ENCODE data around the gene SOX5. TPM values are rescaled to one million over a fixed set of nuclear protein-coding genes. Genes with fewer than 3 reads are reported as not detected.

The SOX5 gene
- total RNA-seq, 3 donors from 2014 or later, result 10.5 to 42.1 (median 11.7) TPM

DNA sequence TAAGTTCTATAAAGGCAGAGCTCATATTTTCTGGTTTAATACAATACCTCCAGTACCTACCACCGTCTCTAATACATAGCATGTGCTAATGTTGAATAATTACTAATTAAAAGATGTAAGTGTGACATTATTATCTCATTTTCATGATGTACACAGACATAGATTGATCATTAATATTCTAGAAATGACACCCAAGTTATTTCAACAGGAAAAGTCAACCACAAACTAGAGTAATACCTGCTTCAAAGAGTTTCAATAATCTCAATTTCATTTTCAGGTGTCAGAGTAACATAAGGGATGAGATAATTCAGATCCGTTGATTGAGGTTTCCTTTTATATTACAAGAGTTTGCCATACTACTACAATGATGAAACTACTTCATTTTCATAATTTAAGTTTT lies 388.9 kb downstream of the SOX5 start:
- intact Hi-C loops (cut with DNase I; ENCODE audit: low total_unique reads), result no loop called here
- TF ChIP-seq POLR2AphosphoS5 (IDR thresholded peaks at IDR 0.05) (no peak), POLR2A (IDR thresholded peaks at IDR 0.05) (no peak)
- TF ChIP-seq, protein P1, sequence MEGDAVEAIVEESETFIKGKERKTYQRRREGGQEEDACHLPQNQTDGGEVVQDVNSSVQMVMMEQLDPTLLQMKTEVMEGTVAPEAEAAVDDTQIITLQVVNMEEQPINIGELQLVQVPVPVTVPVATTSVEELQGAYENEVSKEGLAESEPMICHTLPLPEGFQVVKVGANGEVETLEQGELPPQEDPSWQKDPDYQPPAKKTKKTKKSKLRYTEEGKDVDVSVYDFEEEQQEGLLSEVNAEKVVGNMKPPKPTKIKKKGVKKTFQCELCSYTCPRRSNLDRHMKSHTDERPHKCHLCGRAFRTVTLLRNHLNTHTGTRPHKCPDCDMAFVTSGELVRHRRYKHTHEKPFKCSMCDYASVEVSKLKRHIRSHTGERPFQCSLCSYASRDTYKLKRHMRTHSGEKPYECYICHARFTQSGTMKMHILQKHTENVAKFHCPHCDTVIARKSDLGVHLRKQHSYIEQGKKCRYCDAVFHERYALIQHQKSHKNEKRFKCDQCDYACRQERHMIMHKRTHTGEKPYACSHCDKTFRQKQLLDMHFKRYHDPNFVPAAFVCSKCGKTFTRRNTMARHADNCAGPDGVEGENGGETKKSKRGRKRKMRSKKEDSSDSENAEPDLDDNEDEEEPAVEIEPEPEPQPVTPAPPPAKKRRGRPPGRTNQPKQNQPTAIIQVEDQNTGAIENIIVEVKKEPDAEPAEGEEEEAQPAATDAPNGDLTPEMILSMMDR (IDR thresholded peaks at IDR 0.05), result no peak
- Histone ChIP-seq H3K4me1 (no peaks in the 10 kb centered on the region), H3K27me3 (no peaks in the 10 kb centered on the region), H3K4me3 (no peak overlapping the region), H3K36me3 (no peaks in the 10 kb centered on the region), H3K27ac (no peak overlapping the region), H3K9me3 (no peaks in the 10 kb centered on the region)
- no peak for DNase-seq (ENCODE audit: low spot score in 2 of 2)

DNA sequence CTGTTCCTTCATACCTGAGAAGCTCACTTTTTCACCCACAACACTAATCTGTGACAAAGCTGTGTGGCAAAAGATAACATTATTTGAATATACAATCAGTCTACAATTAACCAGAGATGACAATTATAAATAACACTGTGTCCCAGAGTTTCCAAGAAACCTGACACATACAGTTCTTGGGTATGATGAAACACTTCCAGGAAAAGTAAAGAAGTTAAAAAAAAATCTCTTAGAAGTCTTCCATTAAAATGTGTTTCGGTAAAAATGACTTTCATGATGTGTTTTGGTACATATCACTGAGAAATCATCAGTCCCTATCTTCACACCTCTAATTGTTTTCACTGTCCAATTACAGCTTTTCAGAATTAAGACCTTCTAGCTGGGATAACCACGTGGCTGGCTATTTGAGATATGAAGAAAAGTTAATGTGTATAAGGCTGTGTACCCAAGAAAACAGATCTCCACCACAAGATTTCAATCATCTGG lies 390.2 kb downstream of the SOX5 start:
- DNase-seq (ENCODE audit: low spot score in 2 of 2), result no peak
- Histone ChIP-seq H3K9me3 (no peaks in the 10 kb centered on the region), H3K36me3 (no peaks in the 10 kb centered on the region), H3K27ac (no peak overlapping the region), H3K4me1 (no peaks in the 10 kb centered on the region), H3K4me3 (no peak overlapping the region), H3K27me3 (no peaks in the 10 kb centered on the region)
- no peak for TF ChIP-seq POLR2A (IDR thresholded peaks at IDR 0.05)
- TF ChIP-seq, protein P1 (IDR thresholded peaks at IDR 0.05), result no peak
- no peak for TF ChIP-seq POLR2AphosphoS5 (IDR thresholded peaks at IDR 0.05)
- intact Hi-C loops (cut with DNase I; ENCODE audit: low total_unique reads), result no loop called here

DNA sequence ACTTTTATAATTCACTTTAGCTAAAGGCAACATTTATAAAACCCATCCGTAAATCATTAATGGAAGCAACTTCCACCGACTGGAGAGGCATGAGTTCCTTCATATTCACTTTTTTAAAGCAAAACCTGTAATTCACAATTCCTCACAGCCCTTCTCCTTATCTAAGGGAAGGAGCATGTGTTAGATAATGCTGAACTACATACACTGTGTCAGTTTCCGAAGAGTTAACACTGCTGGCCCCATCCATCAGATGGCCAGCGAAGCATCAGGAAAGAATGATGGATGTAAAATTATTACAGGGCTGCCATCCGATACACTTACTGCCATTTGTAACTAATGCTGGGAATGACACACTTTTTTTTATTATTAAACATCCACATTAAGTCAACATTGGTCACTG lies 392.8 kb downstream of the SOX5 start:
- intact Hi-C loops (cut with DNase I; ENCODE audit: low total_unique reads), result no loop called here
- H3K27ac ChIP-seq, result no peak overlapping the region
- H3K36me3 ChIP-seq, result no peaks in the 10 kb centered on the region
- DNase-seq (ENCODE audit: low spot score in 2 of 2), result no peak
- TF ChIP-seq POLR2AphosphoS5 (IDR thresholded peaks at IDR 0.05) (no peak), POLR2A (IDR thresholded peaks at IDR 0.05) (no peak)
- TF ChIP-seq, protein P1 (IDR thresholded peaks at IDR 0.05), result no peak
- no peak overlapping the region for H3K4me3 ChIP-seq
- no peaks in the 10 kb centered on the region for H3K9me3 ChIP-seq
- H3K27me3 ChIP-seq, result no peaks in the 10 kb centered on the region
- no peaks in the 10 kb centered on the region for H3K4me1 ChIP-seq

DNA sequence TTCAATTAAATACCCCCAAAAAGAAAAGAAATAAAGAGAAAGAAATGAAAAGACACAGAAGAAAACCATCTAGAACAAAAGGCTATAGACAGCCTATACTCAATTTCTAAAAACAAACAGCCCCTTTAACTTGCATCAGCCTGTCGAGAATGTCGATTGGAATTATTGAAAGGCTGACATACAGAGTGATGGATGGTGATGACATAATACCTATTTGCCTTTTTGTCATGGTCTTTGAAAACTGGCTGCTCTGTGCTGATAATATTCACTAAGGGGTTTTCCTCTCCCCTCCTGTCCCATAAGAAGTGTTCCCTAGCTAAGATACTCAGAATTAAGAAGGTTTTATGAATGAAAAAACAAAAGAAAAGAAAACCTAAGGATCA lies 393.7 kb downstream of the SOX5 start:
- H3K27me3 ChIP-seq, result no peaks in the 10 kb centered on the region

DNA sequence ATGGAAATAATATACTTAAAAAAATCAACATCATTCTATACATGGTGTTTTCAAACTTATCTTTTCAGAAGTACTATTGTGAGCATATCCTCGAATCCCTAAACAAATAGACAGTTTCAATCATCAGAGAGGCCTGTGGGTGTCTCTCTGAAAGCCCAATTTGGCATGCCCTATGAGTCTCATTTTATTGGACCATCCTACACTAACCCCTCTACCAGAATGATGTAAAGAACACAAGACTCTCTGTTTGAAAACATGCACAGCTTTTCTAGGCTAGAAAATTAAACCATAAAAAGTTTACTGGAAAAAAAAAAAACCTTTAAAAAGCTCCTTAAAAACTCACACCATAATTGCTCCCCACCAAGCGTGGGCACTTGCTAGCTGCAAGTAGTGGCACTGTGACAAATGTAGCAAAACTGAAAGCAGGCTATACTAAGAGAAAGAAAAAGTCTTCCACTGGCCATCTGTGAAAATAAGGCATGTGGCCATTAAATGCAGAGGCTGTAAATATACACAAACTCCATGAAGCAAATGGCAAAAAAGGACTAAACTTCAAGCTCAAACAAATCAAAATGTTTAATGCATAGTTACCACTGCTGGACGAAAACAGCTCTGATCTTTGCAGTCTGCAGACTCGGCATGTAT lies 394.2 kb downstream of the SOX5 start:
- no peaks in the 10 kb centered on the region for H3K4me1 ChIP-seq
- no peak overlapping the region for H3K27ac ChIP-seq
- H3K27me3 ChIP-seq, result no peaks in the 10 kb centered on the region
- no peaks in the 10 kb centered on the region for H3K9me3 ChIP-seq
- H3K36me3 ChIP-seq, result no peaks in the 10 kb centered on the region
- intact Hi-C loops (cut with DNase I; ENCODE audit: low total_unique reads), result no loop called here
- TF ChIP-seq POLR2A (IDR thresholded peaks at IDR 0.05), result no peak
- TF ChIP-seq POLR2AphosphoS5 (IDR thresholded peaks at IDR 0.05), result no peak
- TF ChIP-seq, protein P1 (IDR thresholded peaks at IDR 0.05), result no peak
- DNase-seq (ENCODE audit: low spot score in 2 of 2), result no peak
- H3K4me3 ChIP-seq, result no peak overlapping the region

More for the DNA sequence above, 393.7 kb downstream of the SOX5 start:
- H3K27ac ChIP-seq, result no peak overlapping the region
- no peak overlapping the region for H3K4me3 ChIP-seq
- DNase-seq (ENCODE audit: low spot score in 2 of 2), result no peak
- TF ChIP-seq POLR2A (IDR thresholded peaks at IDR 0.05) (no peak), POLR2AphosphoS5 (IDR thresholded peaks at IDR 0.05) (no peak)
- TF ChIP-seq, protein P1 (IDR thresholded peaks at IDR 0.05), result no peak
- intact Hi-C loops (cut with DNase I; ENCODE audit: low total_unique reads), result no loop called here
- no peaks in the 10 kb centered on the region for H3K4me1 ChIP-seq
- H3K9me3 ChIP-seq, result no peaks in the 10 kb centered on the region
- H3K36me3 ChIP-seq, result no peaks in the 10 kb centered on the region

Measured in breast epithelium (tissue), 4 donors.